ENCODE results near the gene TARDBP.
A peak's percentile ranks its signal among the peaks of the same experiment; 100 is the strongest.
"Not testable (repeated sequence)": the region's sequence is repeated elsewhere in the genome, so short reads cannot be mapped to it uniquely, and the experiment has no call there.

Gene TARDBP

DNA sequence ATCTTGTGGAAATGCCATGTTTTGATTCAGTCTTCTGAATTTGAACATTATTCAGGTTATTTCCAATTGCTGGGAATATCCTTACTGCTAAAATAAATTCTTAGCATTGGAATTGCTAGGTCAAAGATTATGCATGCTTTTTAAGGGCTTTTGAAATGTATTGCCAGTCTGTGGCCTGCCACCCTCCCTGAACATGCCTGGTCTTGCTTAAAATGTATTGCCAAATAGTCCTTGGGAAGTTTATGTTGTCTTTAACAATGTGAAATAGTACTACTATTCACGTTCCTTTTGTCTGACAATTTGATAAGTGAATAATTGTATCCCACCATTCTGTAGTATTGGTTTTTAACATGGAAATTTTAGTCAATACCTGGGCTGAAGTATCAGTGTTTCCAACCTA, 13.6 kb downstream of the TARDBP start:
- no peak for DNase-seq
- Mint-ChIP-seq H3K4me1 (peaks cover 25% of the 10 kb centered on the region), H3K27me3 (no peaks in the 10 kb centered on the region), H3K4me3 (no peak overlapping the region), H3K9me3 (no peaks in the 10 kb centered on the region), H3K27ac (peak overlapping the region in 1 of 2 donors; percentile 22)
- ATAC-seq, result no peak

DNA sequence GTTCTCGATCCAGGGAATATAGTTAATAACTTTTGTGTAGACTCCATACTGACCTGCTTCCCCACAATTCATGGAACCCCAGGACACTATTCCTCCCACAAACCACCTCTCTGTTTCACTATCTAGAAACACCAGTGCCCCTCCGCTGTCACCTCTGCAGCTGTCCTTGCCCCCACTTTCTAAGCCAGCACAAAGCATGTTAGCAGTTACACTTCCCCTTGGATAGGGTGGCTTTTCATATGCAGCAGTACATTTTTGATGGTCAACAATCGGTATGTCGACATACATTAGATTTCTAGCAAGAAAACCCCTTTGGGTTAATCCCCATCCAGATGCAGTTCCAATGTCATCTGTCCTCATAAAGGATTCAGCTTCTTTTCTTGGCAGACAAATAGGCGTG, 14.4 kb downstream of the TARDBP start:
- DNase-seq, result no peak
- Mint-ChIP-seq H3K27me3 (no peaks in the 10 kb centered on the region), H3K4me3 (no peak overlapping the region), H3K4me1 (peaks cover 22% of the 10 kb centered on the region), H3K9me3 (no peaks in the 10 kb centered on the region), H3K27ac (peak overlapping the region in 1 of 2 donors; percentile 84)
- no peak for ATAC-seq

DNA sequence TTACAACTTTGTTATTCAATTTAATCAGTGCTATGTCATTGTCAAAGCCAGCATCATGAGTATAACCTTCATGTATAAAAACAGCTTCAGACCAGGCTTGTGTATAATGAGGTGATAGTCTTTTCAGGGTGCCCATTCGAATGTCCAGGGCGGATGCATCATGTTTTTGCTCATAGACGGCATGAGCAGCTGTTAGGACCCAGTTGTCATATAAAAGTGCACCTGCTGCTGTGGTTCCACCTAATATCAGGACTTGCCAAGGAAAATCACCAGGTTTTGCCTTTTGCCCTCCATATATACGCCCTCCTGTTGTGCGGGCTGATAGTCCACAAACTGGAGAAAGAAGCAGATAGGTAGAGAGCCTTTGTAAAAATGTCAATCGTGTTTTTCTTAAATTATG, 14.9 kb downstream of the TARDBP start:
- no peaks in the 10 kb centered on the region for H3K9me3 Mint-ChIP-seq
- DNase-seq, result no peak
- ATAC-seq, result no peak
- H3K4me1 Mint-ChIP-seq, result peaks cover 18% of the 10 kb centered on the region
- H3K4me3 Mint-ChIP-seq, result no peak overlapping the region
- no peaks in the 10 kb centered on the region for H3K27me3 Mint-ChIP-seq
- no peak overlapping the region for H3K27ac Mint-ChIP-seq

DNA sequence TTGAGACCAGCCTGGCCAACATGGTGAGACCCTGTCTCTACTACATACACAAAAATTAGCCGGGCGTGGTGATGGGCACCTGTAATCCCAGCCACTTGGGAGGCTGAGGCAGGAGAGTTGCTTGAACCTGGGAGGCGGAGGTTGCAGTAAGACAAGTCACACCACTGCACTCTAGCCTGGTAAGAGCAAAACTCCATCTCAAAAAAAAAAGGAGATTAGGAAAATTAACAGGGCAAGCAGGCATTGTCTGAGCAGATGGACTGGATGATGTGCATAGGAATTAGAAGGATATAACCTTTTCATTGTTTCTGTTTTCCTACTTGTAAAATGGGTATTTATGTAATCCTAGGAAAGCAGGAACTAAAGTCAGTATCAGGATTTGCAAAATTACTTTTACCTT, 15.6 kb downstream of the TARDBP start:
- Mint-ChIP-seq H3K9me3 (no peaks in the 10 kb centered on the region), H3K4me1 (peaks cover 17% of the 10 kb centered on the region), H3K27me3 (no peaks in the 10 kb centered on the region), H3K27ac (no peak overlapping the region), H3K4me3 (no peak overlapping the region)
- no peak for DNase-seq
- ATAC-seq, result no peak

DNA sequence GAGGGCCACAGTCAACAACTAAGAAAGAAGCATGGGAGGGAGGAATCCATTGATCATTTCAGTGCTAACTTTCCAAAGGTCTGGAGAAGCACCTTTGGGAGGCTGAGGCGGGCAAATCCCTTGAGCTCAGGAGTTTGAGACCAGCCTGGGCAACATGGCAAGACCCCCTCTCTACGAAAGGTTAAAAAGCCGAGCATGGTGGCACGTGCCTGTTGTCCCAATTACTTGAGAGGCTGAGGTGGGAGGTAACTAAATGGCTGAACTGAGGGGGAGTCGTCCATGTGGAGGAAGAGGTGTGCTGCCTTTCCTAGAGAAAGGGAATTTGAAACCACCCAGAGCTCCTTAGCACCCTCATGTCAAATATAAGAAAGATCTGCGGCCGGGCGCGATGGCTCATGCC, 18.4 kb downstream of the TARDBP start:
- ATAC-seq, result no peak
- Mint-ChIP-seq H3K9me3 (no peaks in the 10 kb centered on the region), H3K27me3 (no peaks in the 10 kb centered on the region), H3K4me3 (no peak overlapping the region), H3K27ac (no peak overlapping the region), H3K4me1 (no peaks in the 10 kb centered on the region)
- DNase-seq, result no peak

DNA sequence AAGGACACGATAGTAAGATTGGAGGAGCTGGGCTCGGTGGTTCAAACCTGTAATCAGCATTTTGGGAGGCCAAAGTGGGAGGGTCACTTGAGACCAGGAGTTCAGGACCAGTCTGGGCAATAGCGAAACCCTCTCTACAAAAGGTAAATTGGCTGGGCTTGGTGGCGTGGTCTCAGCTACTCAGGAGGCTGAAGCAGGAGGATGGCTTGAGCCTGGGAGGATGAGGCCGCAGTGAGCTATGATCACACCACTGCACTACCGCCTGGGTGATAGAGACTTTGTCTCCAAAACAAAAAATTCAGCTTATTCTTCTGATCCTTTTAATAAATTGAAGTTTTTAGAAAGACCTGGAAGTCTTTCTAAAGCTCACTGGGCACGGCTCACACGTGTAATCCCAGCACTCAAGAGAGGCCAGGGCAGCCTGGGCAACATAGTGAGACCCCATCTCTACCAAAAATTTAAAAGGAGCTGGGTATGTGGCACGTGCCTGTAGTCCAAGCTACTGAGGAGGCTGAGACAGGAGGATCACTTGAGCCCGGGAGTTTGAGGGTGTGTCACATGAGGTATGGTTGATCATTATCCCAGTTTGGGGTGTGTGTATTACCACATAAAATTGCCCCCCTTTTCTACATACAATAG, 19.3 kb downstream of the TARDBP start:
- no peaks in the 10 kb centered on the region for H3K9me3 Mint-ChIP-seq
- H3K27ac Mint-ChIP-seq, result no peak overlapping the region
- H3K4me1 Mint-ChIP-seq, result no peaks in the 10 kb centered on the region
- H3K4me3 Mint-ChIP-seq, result no peak overlapping the region
- ATAC-seq (peak; percentile 15), DNase-seq (no peak)
- no peaks in the 10 kb centered on the region for H3K27me3 Mint-ChIP-seq

DNA sequence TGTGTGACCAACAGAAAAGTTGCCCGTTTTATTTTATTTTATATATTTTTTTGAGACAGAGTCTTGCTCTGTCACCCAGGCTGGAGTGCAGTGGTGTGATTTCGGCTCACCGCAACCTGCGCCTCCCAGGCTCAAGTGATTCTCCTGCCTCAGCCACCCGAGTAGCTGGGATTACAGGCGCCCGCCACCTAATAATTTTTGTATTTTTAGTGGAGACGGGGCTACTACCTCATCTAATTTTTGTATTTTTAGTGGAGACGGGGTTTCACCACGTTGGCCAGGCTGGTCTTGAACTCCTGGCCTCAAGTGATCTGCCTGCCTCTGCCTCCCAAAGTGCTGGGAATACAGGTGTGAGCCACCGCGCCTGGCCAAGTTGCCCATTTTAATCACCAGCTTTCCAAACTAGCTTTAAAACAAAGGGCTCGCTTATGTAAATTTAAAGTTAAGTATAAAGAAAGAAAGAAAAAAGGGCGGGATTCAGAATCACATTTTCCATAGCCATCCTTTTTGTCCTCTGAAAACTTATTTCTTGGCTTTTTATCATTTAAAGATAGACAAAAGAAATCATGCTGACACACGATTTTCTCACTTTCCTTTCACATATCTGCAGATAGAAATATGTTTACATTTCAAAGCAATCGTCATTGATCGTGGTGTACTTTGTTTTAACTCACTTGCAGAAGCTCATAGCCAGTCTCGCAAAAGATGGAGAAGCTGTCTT, 24.7 kb downstream of the TARDBP start:
- DNase-seq, H3K27ac Mint-ChIP-seq, H3K27me3 Mint-ChIP-seq, H3K4me1 Mint-ChIP-seq, ATAC-seq, H3K4me3 Mint-ChIP-seq, H3K9me3 Mint-ChIP-seq: not testable (repeated sequence)

DNA sequence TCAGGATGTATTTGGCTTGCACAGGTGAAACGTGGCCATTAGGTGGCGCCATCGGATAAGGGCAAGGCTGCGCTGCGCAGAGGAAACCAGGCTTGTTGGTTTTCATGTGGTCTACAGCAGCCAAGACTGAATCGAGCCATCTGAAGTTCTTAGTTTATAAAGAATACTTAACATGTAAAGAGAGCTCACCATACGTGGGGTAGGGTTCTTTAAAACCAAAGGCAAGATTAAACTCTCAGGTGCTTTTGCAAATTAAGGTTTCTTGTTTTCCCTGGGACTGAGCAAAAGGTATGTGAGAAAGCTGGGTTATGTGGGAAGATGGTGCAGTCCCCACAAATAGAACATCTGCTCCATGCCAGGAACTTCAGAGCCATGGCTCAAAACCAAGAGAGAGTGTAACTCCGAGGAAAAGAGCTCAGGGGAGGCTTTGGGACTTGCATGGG, 25.3 kb downstream of the TARDBP start:
- ATAC-seq (peak; percentile 97), DNase-seq (peak; percentile 84 to 85)
- Mint-ChIP-seq H3K4me3 (no peak overlapping the region), H3K9me3 (no peaks in the 10 kb centered on the region), H3K27me3 (no peaks in the 10 kb centered on the region), H3K4me1 (no peaks in the 10 kb centered on the region), H3K27ac (no peak overlapping the region)

DNA sequence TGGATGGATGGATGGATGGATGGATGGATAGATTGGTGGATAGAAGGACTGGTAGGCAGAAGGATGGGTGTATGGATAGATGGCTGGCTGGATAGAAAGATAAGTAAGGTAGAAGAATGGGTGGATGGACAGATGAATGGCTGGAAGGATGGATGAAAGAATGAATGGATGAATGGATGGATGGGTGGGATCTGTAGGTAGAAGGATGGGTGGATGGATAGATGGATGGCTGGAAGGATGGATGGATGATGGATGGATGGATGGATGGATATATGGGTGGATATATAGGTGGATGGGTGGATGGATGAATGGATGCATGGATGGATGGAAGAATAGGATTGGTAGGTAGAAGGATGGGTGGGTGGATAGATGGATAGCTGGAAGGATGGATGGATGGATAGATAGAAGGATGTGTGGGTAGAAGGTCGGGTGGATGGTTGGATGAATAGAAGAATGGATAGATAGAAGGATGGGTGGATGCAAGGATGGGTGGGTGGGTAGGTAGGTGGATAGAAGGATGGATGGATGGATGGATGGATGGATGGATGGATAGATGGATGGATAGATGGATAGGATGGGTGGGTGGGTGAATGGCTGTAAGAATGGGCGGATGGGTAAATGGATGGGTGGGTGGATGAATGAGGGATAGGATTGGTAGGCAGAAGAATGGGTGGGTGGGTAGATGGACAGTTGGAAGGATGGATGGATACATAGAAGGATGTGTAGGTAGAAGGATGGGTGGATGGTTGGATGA, 27.1 kb downstream of the TARDBP start:
- H3K4me1 Mint-ChIP-seq, result no peaks in the 10 kb centered on the region
- no peak overlapping the region for H3K27ac Mint-ChIP-seq
- DNase-seq (no peak), ATAC-seq (no peak)
- no peaks in the 10 kb centered on the region for H3K9me3 Mint-ChIP-seq
- no peaks in the 10 kb centered on the region for H3K27me3 Mint-ChIP-seq
- H3K4me3 Mint-ChIP-seq, result no peak overlapping the region

DNA sequence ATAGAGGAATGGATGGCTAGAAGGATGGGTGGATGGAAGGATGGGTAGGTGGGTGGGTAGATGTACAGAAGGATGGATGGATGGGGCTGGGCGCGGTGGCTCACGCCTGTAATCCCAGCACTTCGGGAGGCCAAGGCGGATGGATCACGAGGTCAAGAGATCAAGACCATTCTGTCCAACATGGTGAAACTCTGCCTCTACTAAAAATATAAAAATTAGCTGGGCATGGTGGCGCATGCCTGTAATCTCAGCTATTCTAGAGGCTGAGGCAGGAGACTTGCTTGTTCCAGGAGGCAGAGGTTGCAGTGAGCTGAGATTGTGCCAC, 27.6 kb downstream of the TARDBP start:
- H3K4me1 Mint-ChIP-seq, H3K27me3 Mint-ChIP-seq, H3K27ac Mint-ChIP-seq, ATAC-seq, DNase-seq, H3K4me3 Mint-ChIP-seq, H3K9me3 Mint-ChIP-seq: not testable (repeated sequence)

DNA sequence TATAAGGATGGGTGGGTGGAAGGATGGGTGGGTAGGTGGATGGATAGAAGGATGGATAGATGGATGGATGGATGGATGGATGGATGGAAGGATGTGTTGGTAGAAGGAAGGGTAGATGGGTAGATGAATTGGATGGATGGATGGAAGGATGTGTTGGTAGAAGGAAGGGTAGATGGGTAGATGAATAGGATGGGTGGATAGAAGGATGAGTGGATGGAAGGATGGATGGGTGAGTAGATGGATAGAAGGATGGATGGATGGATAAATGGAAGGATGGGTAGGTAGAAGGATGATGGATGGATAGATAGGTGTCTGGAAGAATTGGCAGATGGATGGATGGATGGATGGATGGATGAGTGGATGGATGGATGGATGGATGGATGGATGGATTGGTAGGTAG, 28.6 kb downstream of the TARDBP start:
- no peak for DNase-seq
- no peaks in the 10 kb centered on the region for H3K27me3 Mint-ChIP-seq
- H3K27ac Mint-ChIP-seq, result no peak overlapping the region
- no peak for ATAC-seq
- H3K4me1 Mint-ChIP-seq, result no peaks in the 10 kb centered on the region
- no peaks in the 10 kb centered on the region for H3K9me3 Mint-ChIP-seq
- no peak overlapping the region for H3K4me3 Mint-ChIP-seq

DNA sequence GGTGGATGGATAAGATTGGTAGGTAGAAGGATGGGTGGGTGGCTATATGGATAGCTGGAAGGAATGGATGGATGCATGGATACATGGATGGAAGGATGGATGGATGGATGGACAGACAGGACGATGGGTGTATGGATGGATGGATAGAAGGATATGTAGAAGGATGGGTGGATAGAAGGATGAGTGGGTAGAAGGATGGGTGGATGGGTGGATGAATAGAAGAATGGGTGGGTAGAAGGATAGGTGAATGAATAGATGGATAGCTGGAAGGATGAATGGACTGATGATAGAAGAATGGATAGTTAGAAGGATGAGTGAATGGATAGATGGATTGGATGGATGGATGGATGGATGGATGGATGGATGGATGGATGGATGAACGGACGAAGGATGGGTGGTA, 29.6 kb downstream of the TARDBP start:
- no peak for ATAC-seq
- no peaks in the 10 kb centered on the region for H3K27me3 Mint-ChIP-seq
- no peak overlapping the region for H3K4me3 Mint-ChIP-seq

DNA sequence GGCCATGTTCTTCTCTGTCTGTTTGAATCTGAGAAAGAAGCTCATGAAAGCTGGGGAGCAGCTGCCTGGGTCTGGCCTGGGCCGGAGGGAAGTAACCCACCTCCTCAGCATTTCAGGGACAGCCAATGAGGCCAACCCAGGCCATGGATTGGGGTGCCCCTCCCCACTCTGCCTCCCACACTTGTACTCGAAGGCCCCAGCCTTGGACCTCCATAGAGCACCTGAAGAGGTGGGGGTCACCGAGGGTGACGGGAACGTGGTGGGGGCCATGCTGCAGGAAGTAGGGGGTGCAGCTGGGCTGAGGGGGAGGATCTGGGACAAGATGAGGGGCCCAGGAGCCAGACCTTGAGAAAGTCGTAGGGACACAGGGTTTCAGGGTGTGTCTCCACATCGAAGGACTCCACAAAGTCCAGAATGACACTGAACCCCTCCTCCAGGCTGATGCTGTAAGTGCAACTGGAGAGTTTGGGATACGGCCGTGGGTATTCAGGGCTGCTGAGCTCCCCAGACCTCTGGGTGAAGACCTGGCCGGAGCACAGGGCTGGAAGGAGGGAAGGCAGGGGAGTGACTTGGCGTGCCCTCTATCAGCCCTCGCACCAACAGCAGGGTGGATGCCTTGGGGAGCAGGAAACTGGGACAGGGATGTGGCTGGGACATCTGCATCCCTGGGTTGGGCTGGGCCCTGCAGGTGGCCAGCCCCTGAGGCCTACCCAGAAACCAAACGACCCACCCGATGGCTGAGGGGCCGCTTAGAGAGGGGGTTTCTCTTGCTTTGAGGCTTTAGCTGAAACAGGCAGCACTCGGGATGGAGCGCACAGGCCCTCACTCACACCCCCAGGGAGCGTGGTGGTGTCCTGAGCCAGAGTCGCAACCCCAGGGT, 30.8 kb downstream of the TARDBP start:
- ATAC-seq, result peak; percentile 12
- no peaks in the 10 kb centered on the region for H3K9me3 Mint-ChIP-seq
- no peaks in the 10 kb centered on the region for H3K27me3 Mint-ChIP-seq
- no peak overlapping the region for H3K27ac Mint-ChIP-seq
- DNase-seq, result no peak
- no peaks in the 10 kb centered on the region for H3K4me1 Mint-ChIP-seq
- H3K4me3 Mint-ChIP-seq, result no peak overlapping the region

More for the DNA sequence above, 29.6 kb downstream of the TARDBP start:
- no peak overlapping the region for H3K27ac Mint-ChIP-seq
- no peaks in the 10 kb centered on the region for H3K4me1 Mint-ChIP-seq
- no peak for DNase-seq
- no peaks in the 10 kb centered on the region for H3K9me3 Mint-ChIP-seq

DNA sequence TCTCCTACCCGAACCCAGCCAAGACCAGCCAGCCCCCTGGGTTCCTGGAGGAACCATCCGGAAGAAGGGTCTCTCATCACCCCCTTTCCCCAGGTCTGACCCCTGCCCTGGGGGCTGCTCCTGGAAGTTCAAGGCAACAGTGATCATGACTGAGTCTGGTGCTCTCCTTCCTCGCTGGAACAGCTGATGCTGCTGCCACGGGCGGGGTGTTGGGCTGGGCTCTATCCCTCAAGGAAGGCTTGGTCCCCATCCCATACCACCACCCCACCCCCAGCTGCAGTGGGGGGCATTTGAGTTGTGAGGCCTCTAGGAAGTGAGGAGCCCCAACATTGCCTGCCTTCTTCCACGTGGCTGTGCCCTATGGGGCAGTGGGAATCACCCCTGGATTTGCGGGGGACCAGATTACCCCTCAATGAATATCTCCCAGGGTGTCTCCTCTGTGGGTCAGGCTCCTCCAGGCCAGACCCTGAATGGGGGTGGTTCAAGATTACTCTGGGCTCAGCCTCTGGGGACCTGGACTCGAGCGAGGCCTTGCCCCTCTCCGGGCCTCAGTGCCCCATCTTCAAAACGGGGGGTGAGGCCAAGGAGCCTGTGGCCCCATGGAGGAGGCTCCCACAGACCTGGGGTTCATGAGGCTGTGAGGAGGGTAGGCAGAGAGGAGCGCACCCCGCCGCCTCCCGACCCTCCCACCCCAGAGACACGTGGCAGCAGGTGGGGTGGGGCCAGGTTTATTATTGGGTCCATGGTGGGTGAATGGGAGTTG, 31.8 kb downstream of the TARDBP start:
- Mint-ChIP-seq H3K4me1 (no peaks in the 10 kb centered on the region), H3K27ac (peak overlapping the region in 1 of 2 donors; percentile 35), H3K27me3 (no peaks in the 10 kb centered on the region), H3K9me3 (no peaks in the 10 kb centered on the region), H3K4me3 (no peak overlapping the region)
- DNase-seq (no peak), ATAC-seq (peak; percentile 37)
